ENCODE measurements around the gene TRMT112.

TRMT112 gene

GRCh38 chr11:64275031-64275800 is 42.1 kb downstream of the TRMT112 start:
- Histone ChIP-seq H3K36me3 (ENCODE audit: insufficient read depth, low read length) (peaks cover 16% of the 10 kb centered on the region; the same call in 1 of the 2 replicates), H3K4me1 (ENCODE audit: insufficient read depth, low read length, severe bottlenecking) (peaks cover 11% of the 10 kb centered on the region), H3K27me3 (ENCODE audit: insufficient read depth, low read length) (no peaks in the 10 kb centered on the region), H3K79me2 (ENCODE audit: insufficient read depth, low read length) (no peaks in the 10 kb centered on the region), H2AFZ (ENCODE audit: low read length) (no peak overlapping the region), H3K9me3 (ENCODE audit: low read length) (no peaks in the 10 kb centered on the region), H3K27ac (ENCODE audit: low read depth, low read length, poor library complexity, severe bottlenecking) (no peak overlapping the region), H4K20me1 (ENCODE audit: insufficient read depth, low read length) (no peaks in the 10 kb centered on the region), H3F3A (ENCODE audit: insufficient read depth, low read length) (no peaks in the 10 kb centered on the region), H3K9ac (ENCODE audit: low read length) (no peak overlapping the region), H3K4me2 (ENCODE audit: low read length) (no peak overlapping the region), H3K4me3 (ENCODE audit: low read depth, low read length, poor library complexity, severe bottlenecking) (no peak overlapping the region), H3K9me2 (ENCODE audit: low read depth, low read length) (no peaks in the 10 kb centered on the region)
- TF ChIP-seq CTCF (IDR thresholded peaks at IDR 0.05; ENCODE audit: low read length) (no peak), EZH2 (IDR thresholded peaks at IDR 0.05; ENCODE audit: borderline replicate concordance, low read length) (no peak)

- Histone ChIP-seq H3K79me2 (ENCODE audit: insufficient read depth, low read length) (no peaks in the 10 kb centered on the region), H2AFZ (ENCODE audit: low read length) (no peak overlapping the region), H4K20me1 (ENCODE audit: insufficient read depth, low read length) (no peaks in the 10 kb centered on the region), H3K9me3 (ENCODE audit: low read length) (no peaks in the 10 kb centered on the region), H3K4me3 (ENCODE audit: low read depth, low read length, poor library complexity, severe bottlenecking) (peak overlapping the region; percentile 74), H3F3A (ENCODE audit: insufficient read depth, low read length) (no peaks in the 10 kb centered on the region), H3K4me2 (ENCODE audit: low read length) (peak overlapping the region; percentile 93), H3K9ac (ENCODE audit: low read length) (peak overlapping the region; percentile 91), H3K27me3 (ENCODE audit: insufficient read depth, low read length) (no peaks in the 10 kb centered on the region), H3K4me1 (ENCODE audit: insufficient read depth, low read length, severe bottlenecking) (peaks cover 27% of the 10 kb centered on the region), H3K9me2 (ENCODE audit: low read depth, low read length) (no peaks in the 10 kb centered on the region), H3K36me3 (ENCODE audit: insufficient read depth, low read length) (no peaks in the 10 kb centered on the region), H3K27ac (ENCODE audit: low read depth, low read length, poor library complexity, severe bottlenecking) (peak overlapping the region; percentile 91)
- no peak for TF ChIP-seq CTCF (IDR thresholded peaks at IDR 0.05; ENCODE audit: low read length)
- no peak for TF ChIP-seq EZH2 (IDR thresholded peaks at IDR 0.05; ENCODE audit: borderline replicate concordance, low read length)
Measured at GRCh38 chr11:64269540-64270220, 47.7 kb downstream of the TRMT112 start.

GRCh38 chr11:64268893-64269539 is 48.3 kb downstream of the TRMT112 start:
- Histone ChIP-seq H3K4me1 (ENCODE audit: insufficient read depth, low read length, severe bottlenecking) (peaks cover 27% of the 10 kb centered on the region), H2AFZ (ENCODE audit: low read length) (no peak overlapping the region)

More at GRCh38 chr11:64268893-64269539, 48.3 kb downstream of the TRMT112 start:
- H4K20me1 ChIP-seq (ENCODE audit: insufficient read depth, low read length) = no peaks in the 10 kb centered on the region
- peak overlapping the region; percentile 74 for H3K4me3 ChIP-seq (ENCODE audit: low read depth, low read length, poor library complexity, severe bottlenecking)
- TF ChIP-seq EZH2 (IDR thresholded peaks at IDR 0.05; ENCODE audit: borderline replicate concordance, low read length) (no peak), CTCF (IDR thresholded peaks at IDR 0.05; ENCODE audit: low read length) (peak; percentile 25; the same call in 1 of the 2 replicates)
- H3K27ac ChIP-seq (ENCODE audit: low read depth, low read length, poor library complexity, severe bottlenecking) = peak overlapping the region; percentile 91
- no peaks in the 10 kb centered on the region for H3K9me3 ChIP-seq (ENCODE audit: low read length)
- no peaks in the 10 kb centered on the region for H3K36me3 ChIP-seq (ENCODE audit: insufficient read depth, low read length)
- no peaks in the 10 kb centered on the region for H3K9me2 ChIP-seq (ENCODE audit: low read depth, low read length)
- no peaks in the 10 kb centered on the region for H3K79me2 ChIP-seq (ENCODE audit: insufficient read depth, low read length)
- H3K4me2 ChIP-seq (ENCODE audit: low read length) = peak overlapping the region; percentile 93
- no peaks in the 10 kb centered on the region for H3K27me3 ChIP-seq (ENCODE audit: insufficient read depth, low read length)
- no peaks in the 10 kb centered on the region for H3F3A ChIP-seq (ENCODE audit: insufficient read depth, low read length)
- H3K9ac ChIP-seq (ENCODE audit: low read length) = peak overlapping the region; percentile 91
